Fibroblast of skin of right quadriceps (primary cell): ENCODE data around the gene PCDHA9.
"Not testable (repeated sequence)": the region's sequence is repeated elsewhere in the genome, so short reads cannot be mapped to it uniquely, and the experiment has no call there.

Experiments
- DNase-seq: peaks from one replicate; pipeline ENCODE4 v3.0.0-alpha.2; 2013

PCDHA9 gene

GRCh38 chr5:140834439-140835008, 13.7 kb upstream of the PCDHA9 start:
- not testable (repeated sequence) for DNase-seq

DNA sequence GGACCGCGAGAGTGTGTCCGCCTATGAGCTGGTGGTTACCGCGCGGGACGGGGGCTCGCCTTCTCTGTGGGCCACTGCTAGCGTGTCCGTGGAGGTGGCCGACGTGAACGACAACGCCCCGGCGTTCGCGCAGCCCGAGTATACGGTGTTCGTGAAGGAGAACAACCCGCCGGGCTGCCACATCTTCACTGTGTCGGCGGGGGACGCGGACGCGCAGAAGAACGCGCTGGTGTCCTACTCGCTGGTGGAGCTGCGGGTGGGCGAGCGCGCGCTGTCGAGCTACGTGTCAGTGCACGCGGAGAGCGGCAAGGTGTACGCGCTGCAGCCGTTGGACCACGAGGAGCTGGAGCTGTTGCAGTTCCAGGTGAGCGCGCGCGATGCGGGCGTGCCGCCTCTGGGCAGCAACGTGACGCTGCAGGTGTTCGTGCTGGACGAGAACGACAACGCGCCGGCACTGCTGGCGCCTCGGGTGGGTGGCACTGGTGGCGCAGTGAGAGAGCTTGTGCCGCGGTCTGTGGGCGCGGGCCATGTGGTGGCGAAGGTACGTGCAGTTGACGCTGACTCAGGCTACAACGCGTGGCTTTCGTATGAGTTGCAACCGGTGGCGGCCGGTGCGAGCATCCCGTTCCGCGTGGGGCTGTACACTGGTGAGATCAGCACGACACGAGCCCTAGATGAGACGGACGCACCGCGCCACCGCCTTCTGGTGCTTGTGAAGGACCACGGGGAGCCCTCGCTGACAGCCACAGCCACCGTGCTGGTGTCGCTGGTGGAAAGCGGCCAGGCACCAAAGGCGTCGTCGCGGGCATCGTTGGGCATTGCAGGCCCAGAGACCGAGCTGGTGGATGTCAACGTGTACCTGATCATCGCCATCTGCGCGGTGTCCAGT, 12.3 kb upstream of the PCDHA9 start:
- no peak for DNase-seq

GRCh38 chr5:140840978-140841962, 6.9 kb upstream of the PCDHA9 start, which contains the start of gene PCDHA8:
Gene PCDHA8, plus strand, starts transcription at chr5:140841187. Its CDS starts 135 bp downstream, at chr5:140841322.
- DNase-seq: no peak

- DNase-seq: no peak
Measured at GRCh38 chr5:140842798-140843733, 5.1 kb upstream of the PCDHA9 start.

DNA sequence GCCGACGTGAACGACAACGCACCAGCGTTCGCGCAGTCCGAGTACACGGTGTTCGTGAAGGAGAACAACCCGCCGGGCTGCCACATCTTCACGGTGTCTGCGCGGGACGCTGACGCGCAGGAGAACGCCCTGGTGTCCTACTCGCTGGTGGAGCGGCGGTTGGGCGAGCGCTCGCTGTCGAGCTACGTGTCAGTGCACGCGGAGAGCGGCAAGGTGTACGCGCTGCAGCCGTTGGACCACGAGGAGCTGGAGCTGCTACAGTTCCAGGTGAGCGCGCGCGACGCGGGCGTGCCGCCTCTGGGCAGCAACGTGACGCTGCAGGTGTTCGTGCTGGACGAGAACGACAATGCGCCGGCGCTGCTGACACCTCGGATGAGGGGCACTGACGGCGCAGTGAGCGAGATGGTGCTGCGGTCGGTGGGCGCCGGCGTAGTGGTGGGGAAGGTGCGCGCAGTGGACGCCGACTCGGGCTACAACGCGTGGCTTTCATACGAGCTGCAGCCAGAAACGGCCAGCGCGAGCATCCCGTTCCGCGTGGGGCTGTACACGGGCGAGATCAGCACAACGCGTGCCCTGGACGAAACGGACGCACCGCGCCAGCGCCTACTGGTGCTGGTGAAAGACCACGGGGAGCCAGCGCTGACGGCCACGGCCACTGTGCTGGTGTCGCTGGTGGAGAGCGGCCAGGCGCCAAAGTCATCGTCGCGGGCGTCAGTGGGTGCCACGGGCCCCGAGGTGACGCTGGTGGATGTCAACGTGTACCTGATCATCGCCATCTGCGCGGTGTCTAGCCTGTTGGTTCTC, 1.9 kb downstream of the PCDHA9 start:
- DNase-seq: not testable (repeated sequence)

DNA sequence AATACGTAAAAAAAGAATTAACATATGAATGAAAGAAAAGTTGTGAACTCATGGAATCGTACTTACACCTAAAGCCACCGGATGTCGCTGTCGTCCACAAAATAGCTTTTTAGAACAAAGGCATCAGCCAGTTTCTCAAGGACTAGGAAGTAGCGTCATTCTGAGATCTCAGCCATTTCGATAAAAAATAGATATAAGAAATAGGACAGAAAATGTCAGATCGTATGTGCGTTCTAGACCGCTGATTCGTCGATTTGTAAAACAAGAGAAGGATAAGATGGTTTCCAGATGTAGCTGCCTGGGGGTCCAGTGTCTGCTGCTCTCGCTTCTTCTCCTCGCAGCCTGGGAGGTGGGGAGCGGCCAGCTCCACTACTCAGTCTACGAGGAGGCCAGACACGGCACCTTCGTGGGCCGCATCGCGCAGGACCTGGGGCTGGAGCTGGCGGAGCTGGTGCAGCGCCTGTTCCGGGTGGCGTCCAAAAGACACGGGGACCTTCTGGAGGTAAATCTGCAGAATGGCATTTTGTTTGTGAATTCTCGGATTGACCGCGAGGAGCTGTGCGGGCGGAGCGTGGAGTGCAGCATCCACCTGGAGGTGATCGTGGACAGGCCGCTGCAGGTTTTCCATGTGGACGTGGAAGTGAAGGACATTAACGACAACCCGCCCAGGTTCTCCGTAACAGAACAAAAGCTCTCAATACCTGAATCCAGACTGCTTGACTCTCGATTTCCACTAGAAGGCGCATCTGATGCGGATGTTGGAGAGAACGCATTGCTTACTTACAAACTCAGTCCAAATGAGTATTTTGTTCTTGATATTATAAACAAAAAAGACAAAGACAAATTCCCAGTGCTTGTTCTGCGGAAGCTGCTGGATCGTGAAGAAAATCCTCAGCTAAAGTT, 7.8 kb downstream of the PCDHA9 start, which contains the start of gene PCDHA10:
Gene PCDHA10, plus strand, starts transcription at position 126 of the 903 bp plus-strand sequence. Its CDS starts 152 bp downstream, at position 278.
- DNase-seq: no peak

- DNase-seq: no peak
Measured at GRCh38 chr5:140857177-140857986, 9.2 kb downstream of the PCDHA9 start.

DNA sequence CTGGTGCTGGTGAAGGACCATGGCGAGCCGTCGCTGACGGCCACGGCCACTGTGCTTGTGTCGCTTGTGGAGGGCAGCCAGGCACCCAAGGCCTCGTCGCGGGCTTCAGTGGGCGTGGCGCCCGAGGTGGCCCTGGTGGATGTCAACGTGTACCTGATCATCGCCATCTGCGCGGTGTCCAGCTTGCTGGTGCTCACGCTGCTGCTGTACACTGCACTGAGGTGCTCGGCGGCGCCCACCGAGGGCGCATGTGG, 9.7 kb downstream of the PCDHA9 start:
- no peak for DNase-seq

DNA sequence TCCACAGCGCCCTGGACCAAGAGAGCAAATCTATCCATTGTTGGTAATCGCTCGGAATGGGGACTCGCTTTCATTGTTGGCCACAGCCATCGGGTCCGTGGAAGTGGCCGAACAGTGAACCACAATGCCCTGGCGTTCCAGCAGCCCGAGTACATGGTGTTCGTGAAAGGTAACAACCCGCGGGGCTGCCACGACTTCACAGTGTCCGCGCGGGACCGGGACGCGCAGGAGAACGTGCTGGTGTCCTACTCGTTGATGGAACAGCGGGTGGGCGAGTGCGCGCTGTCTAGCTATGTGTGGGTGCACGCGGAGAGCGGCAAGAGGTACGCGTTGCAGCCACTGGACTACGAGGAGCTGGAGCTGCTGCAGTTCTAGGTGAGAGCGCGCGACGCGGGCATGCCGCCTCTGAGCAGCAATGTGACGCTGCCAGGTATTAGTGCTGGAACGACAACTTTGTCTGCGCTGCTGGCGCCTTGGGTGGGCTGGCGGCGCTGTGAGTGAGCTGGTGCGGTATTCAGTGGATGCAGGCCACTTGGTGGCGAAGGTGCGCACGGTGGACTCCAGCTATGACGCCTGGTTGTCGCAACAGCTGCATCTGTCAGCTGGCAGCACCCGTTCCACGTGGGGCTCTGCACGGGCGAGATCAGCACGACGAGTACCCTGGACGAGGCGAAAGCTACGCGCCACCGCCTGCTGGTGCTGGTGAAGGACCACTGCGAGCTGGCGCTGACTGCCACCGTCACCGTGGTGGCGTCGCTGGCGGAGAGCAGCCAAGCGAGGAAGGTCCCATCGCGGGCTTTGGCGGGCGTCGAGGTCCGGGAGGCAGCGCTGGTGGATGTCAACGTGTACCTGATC, 14.5 kb downstream of the PCDHA9 start:
- DNase-seq: no peak

DNA sequence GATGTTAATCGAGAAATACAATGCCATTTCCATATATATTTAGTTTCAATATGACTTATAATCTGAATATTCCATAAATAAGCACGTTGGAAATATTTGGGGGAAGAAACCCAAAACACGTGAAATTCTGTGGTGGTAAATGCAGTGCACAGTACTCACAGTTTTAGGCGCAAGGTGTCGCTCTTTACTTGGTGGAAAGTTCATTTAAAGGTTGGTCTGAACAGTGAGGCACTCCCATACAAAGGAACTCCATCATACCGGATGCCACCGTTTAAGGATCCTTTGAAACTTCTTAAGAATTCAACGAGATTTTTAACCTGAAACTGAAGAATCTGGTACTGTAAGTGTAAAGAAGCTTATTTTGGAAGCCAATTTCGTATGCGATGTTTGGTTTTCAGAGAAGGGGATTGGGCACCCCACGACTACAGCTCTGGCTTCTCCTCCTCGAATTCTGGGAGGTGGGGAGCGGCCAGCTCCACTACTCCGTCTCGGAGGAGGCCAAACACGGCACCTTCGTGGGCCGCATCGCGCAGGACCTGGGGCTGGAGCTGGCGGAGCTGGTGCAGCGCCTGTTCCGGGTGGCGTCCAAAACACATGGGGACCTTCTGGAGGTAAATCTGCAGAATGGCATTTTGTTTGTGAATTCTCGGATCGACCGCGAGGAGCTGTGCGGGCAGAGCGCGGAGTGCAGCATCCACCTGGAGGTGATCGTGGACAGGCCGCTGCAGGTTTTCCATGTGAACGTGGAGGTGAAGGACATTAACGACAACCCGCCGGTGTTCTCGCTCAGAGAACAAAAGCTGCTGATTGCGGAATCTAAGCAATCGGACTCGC, 20.8 kb downstream of the PCDHA9 start, which contains the start of gene PCDHA11:
Gene PCDHA11, plus strand, starts transcription at position 237 of the 834 bp plus-strand sequence. Its CDS starts 147 bp downstream, at position 384.
- DNase-seq: no peak

DNA sequence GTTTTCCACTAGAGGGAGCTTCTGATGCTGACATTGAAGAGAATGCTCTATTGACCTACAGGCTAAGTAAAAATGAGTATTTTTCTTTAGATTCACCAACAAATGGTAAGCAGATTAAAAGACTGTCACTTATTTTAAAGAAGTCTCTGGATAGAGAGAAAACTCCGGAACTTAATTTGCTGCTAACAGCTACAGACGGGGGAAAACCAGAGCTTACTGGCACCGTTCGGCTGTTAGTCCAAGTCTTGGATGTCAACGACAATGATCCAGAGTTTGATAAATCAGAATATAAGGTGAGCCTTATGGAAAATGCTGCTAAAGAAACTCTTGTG, 21.3 kb downstream of the PCDHA9 start:
- DNase-seq: no peak

DNA sequence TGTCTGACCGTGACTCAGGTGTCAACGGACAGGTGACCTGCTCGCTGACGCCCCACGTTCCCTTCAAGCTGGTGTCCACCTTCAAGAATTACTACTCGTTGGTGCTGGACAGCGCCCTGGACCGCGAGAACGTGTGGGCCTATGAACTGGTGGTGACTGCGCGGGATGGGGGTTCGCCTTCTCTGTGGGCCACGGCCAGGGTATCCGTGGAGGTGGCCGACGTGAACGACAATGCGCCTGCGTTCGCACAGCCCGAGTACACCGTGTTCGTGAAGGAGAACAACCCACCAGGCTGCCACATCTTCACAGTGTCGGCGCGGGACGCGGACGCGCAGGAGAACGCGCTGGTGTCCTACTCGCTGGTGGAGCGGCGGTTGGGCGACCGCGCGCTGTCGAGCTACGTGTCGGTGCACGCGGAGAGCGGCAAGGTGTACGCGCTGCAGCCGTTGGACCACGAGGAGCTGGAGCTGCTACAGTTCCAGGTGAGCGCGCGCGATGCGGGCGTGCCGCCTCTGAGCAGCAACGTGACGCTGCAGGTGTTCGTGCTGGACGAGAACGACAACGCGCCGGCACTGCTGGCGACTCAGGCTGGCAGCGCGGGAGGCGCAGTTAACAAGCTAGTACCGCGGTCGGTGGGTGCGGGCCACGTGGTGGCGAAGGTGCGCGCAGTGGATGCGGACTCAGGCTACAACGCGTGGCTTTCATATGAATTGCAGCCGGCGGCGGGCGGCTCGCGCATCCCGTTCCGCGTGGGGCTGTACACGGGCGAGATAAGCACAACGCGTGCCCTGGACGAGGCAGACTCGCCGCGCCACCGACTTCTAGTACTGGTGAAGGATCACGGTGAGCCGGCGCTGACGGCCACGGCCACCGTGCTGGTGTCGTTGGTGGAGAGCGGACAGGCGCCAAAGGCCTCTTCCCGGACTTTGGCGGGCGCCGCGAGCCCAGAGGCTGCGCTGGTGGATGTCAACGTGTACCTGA, 22.3 kb downstream of the PCDHA9 start:
- DNase-seq: no peak

GRCh38 chr5:140875085-140876065, 27.2 kb downstream of the PCDHA9 start, which contains the start of gene PCDHA12:
Gene PCDHA12, plus strand, starts transcription at chr5:140875308. Its CDS starts 165 bp downstream, at chr5:140875473.
- no peak for DNase-seq

DNA sequence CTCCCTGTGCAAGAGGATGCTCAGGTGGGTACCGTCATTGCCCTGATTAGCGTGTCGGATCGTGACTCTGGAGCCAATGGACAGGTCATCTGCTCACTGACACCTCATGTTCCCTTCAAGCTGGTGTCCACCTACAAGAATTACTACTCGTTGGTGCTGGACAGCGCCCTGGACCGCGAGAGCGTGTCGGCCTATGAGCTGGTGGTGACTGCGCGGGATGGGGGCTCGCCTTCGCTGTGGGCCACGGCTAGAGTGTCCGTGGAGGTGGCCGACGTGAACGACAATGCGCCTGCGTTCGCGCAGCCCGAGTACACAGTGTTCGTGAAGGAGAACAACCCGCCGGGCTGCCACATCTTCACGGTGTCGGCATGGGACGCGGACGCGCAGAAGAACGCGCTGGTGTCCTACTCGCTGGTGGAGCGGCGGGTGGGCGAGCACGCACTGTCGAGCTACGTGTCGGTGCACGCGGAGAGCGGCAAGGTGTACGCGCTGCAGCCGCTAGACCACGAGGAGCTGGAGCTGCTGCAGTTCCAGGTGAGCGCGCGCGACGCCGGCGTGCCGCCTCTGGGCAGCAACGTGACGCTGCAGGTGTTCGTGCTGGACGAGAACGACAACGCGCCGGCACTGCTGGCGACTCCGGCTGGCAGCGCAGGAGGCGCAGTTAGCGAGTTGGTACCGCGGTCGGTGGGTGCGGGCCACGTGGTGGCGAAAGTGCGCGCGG, 28.5 kb downstream of the PCDHA9 start:
- not testable (repeated sequence) for DNase-seq
